Epithelial cell of esophagus (primary cell): ENCODE results near the gene NKTR.

Source experiments
- DNase-seq: peaks from one replicate; pipeline ENCODE4 v3.0.0; 2010; ENCODE audit warnings: low read depth
- H3K4me3 ChIP-seq: 2 replicates; pipeline ENCODE4 v1.5.1; 2011; ENCODE audit warnings: mild to moderate bottlenecking, low read length, control low read depth
- CTCF ChIP-seq: IDR thresholded peaks from 2 replicates; pipeline ENCODE4 v1.5.1; 2011; ENCODE audit warnings: low read depth, mild to moderate bottlenecking, low read length, control low read depth, inconsistent platforms; ENCODE audit not compliant: insufficient read depth; ENCODE audit errors: missing control alignments

NKTR gene

GRCh38 chr3:42654331-42655201 is 54.1 kb downstream of the NKTR start:
- peak; percentile 24 for DNase-seq
- H3K4me3 ChIP-seq, result peak overlapping the region; percentile 76
- TF ChIP-seq CTCF, result no peak

- peak overlapping the region; percentile 76 for H3K4me3 ChIP-seq
- no peak for TF ChIP-seq CTCF
- no peak for DNase-seq
Observed at GRCh38 chr3:42655331-42655888, 54.9 kb downstream of the NKTR start.

GRCh38 chr3:42655980-42656679 is 55.6 kb downstream of the NKTR start:
- no peak for TF ChIP-seq CTCF
- no peak overlapping the region for H3K4me3 ChIP-seq
- DNase-seq, result peak; percentile 48

GRCh38 chr3:42656680-42657610 is 56.5 kb downstream of the NKTR start:
- TF ChIP-seq CTCF, result no peak
- no peak overlapping the region for H3K4me3 ChIP-seq

GRCh38 chr3:42657675-42658074 is 57.2 kb downstream of the NKTR start:
- no peak for TF ChIP-seq CTCF
- no peak overlapping the region for H3K4me3 ChIP-seq
- no peak for DNase-seq

More at GRCh38 chr3:42656680-42657610, 56.5 kb downstream of the NKTR start:
- no peak for DNase-seq

- no peak for DNase-seq
- H3K4me3 ChIP-seq, result no peak overlapping the region
- no peak for TF ChIP-seq CTCF
Observed at GRCh38 chr3:42658091-42658770, 57.7 kb downstream of the NKTR start.
